GM12878 (cell line): ENCODE measurements around the gene PLB1. TPM values are rescaled to one million over a fixed set of nuclear protein-coding genes. Genes with fewer than 3 reads are reported as not detected.

Experiments used
- ATAC-seq: fragments of 200-7000 bp; cut with Tn5 transposase; 3 replicates; pipeline ENCODE4 v1.9.1; 2020; ENCODE audit warnings: mild to moderate bottlenecking, moderate library complexity
- BruUV-seq: library from RNA; stranded (reverse); fragments of 400-500 nt; replicated peaks from 2 replicates; lab custom pipeline; 2021; lab: Mats Ljungman, UMichigan
- CTCF ChIA-PET: fragments of 300-600 bp; sonication (Branson Sonifier 250); formaldehyde crosslinking; extraction: SDS; loops from one replicate; lab custom pipeline; 2021; ENCODE audit warnings: inconsistent platforms; lab: Yijun Ruan, JAX
- POLR2A ChIA-PET: fragments of 350-600 bp; formaldehyde crosslinking; extraction: SDS; loops from one replicate; lab custom pipeline; 2021; ENCODE audit warnings: inconsistent platforms; lab: Charles Lee
- RAD21 ChIA-PET: fragments of 300-600 bp; sonication (Branson Sonifier 250); formaldehyde crosslinking; loops from one replicate; lab custom pipeline; 2023; ENCODE audit warnings: antibody characterized with exemption; ENCODE audit not compliant: unreplicated experiment; lab: Charles Lee
- SMC1A ChIA-PET: fragments of 300-600 bp; sonication (Branson Sonifier 250); formaldehyde crosslinking; loops from one replicate; lab custom pipeline; 2023; ENCODE audit not compliant: unreplicated experiment, uncharacterized antibody; lab: Charles Lee
- DNase-seq: peaks from one replicate; pipeline ENCODE4 v3.0.0-alpha.2; 2011; ENCODE audit warnings: low read depth, low spot score
- FAIRE-seq: peaks from 3 replicates; lab custom pipeline; 2011; peaks lifted over from hg19 to GRCh38; lab: Jason Lieb, UNC
- H2AFZ ChIP-seq: 2 replicates; pipeline ENCODE4 v1.6.0; 2011; ENCODE audit warnings: low read depth, low read length, control low read depth; ENCODE audit not compliant: control insufficient read depth
- H3K27ac ChIP-seq: 2 replicates; pipeline ENCODE4 v1.5.1; 2011; ENCODE audit warnings: control low read depth; ENCODE audit not compliant: control insufficient read depth, insufficient read depth
- H3K27me3 ChIP-seq, 2 experiments: replicated peaks in 1 of 2; 2 replicates each; pipeline versions ENCODE4 v1.6.0 to v1.6.1; 2011; ENCODE audit warnings: low read length in 1 of 2; ENCODE audit not compliant: control insufficient read depth in 2 of 2, insufficient read depth in 2 of 2
- H3K36me3 ChIP-seq, 2 experiments: 2 replicates each; pipeline ENCODE4 v1.5.1; 2011; ENCODE audit warnings: low read length in 1 of 2; ENCODE audit not compliant: control insufficient read depth in 2 of 2, insufficient read depth in 2 of 2
- H3K4me1 ChIP-seq: 2 replicates; pipeline ENCODE4 v1.6.1; 2011; ENCODE audit warnings: mild to moderate bottlenecking, low read length, moderate library complexity, mixed read lengths; ENCODE audit not compliant: control insufficient read depth, insufficient read depth
- H3K4me2 ChIP-seq: 2 replicates; pipeline ENCODE4 v1.6.0; 2011; ENCODE audit warnings: control low read depth; ENCODE audit not compliant: control insufficient read depth, insufficient read depth
- H3K4me3 ChIP-seq: fragments of 200-600 bp; sonication (generic); 2 replicates; pipeline ENCODE4 v1.5.1; 2016
- H3K79me2 ChIP-seq: 2 replicates; pipeline ENCODE4 v1.6.0; 2011; ENCODE audit warnings: low read length; ENCODE audit not compliant: control insufficient read depth, insufficient read depth
- H3K9ac ChIP-seq: 2 replicates; pipeline ENCODE4 v1.8.0; 2011; ENCODE audit warnings: low read length, control low read depth, mixed read lengths; ENCODE audit not compliant: control insufficient read depth, insufficient read depth
- H3K9me3 ChIP-seq: replicated peaks from 3 replicates; pipeline ENCODE4 v1.5.1; 2011; ENCODE audit warnings: mild to moderate bottlenecking, low read length; ENCODE audit not compliant: control insufficient read depth, insufficient read depth
- H4K20me1 ChIP-seq: 2 replicates; pipeline ENCODE4 v1.6.0; 2011; ENCODE audit not compliant: control insufficient read depth, insufficient read depth
- CBX3 ChIP-seq: fragments of 200-600 bp; sonication (generic); IDR thresholded peaks from 2 replicates; pipeline ENCODE4 v1.6.1; 2016; ENCODE audit warnings: low read depth, borderline replicate concordance
- CREB1 ChIP-seq: IDR thresholded peaks from 2 replicates; pipeline ENCODE4 v1.6.1; 2012; ENCODE audit warnings: low read depth, mild to moderate bottlenecking, inconsistent platforms
- ELK1 ChIP-seq: IDR thresholded peaks from 2 replicates; pipeline ENCODE4 v1.6.1; 2012; ENCODE audit warnings: low read depth, low read length, improper control_type of control experiment
- HDGF ChIP-seq: fragments of 450-650 bp; IDR thresholded peaks from 2 replicates; pipeline ENCODE4 v1.6.1; 2016; ENCODE audit warnings: antibody characterized with exemption
- KDM1A ChIP-seq: fragments of 200-600 bp; sonication (generic); IDR thresholded peaks from 2 replicates; pipeline ENCODE4 v1.6.1; 2016; ENCODE audit warnings: borderline replicate concordance
- LARP7 ChIP-seq: fragments of 450-650 bp; IDR thresholded peaks from 2 replicates; pipeline ENCODE4 v1.6.1; 2017; ENCODE audit warnings: mild to moderate bottlenecking
- MYC ChIP-seq: IDR thresholded peaks from 2 replicates; pipeline ENCODE4 v1.6.1; 2011; ENCODE audit warnings: mild to moderate bottlenecking, low read length, moderate library complexity, inconsistent platforms; ENCODE audit not compliant: insufficient read depth, insufficient replicate concordance, insufficient read length, severe bottlenecking
- NBN ChIP-seq: fragments of 450-650 bp; IDR thresholded peaks from 2 replicates; pipeline ENCODE4 v1.6.1; 2016
- NR2F1 ChIP-seq: fragments of 450-650 bp; conservative IDR thresholded peaks from 2 replicates; pipeline ENCODE4 v1.6.1; 2017; ENCODE audit warnings: mild to moderate bottlenecking
- POLR2AphosphoS2 ChIP-seq: IDR thresholded peaks from 2 replicates; pipeline ENCODE4 v1.6.1; 2011; ENCODE audit warnings: low read depth, mild to moderate bottlenecking, low read length, improper control_type of control experiment, moderate library complexity
- SMARCA5 ChIP-seq: fragments of 450-650 bp; IDR thresholded peaks from 2 replicates; pipeline ENCODE4 v1.6.1; 2017; ENCODE audit warnings: mild to moderate bottlenecking
- SUPT20H ChIP-seq: IDR thresholded peaks from 2 replicates; pipeline ENCODE4 v1.6.1; 2011; ENCODE audit warnings: low read depth, mild to moderate bottlenecking, low read length, moderate library complexity, borderline replicate concordance; ENCODE audit not compliant: control insufficient read depth
- TAF1 ChIP-seq: IDR thresholded peaks from 2 replicates; pipeline ENCODE4 v1.6.1; 2011; ENCODE audit warnings: mild to moderate bottlenecking, low read depth, low read length, borderline replicate concordance
- TCF3 ChIP-seq: IDR thresholded peaks from 2 replicates; pipeline ENCODE4 v1.6.1; 2012; ENCODE audit warnings: low read depth, mild to moderate bottlenecking, low read length, borderline replicate concordance; ENCODE audit not compliant: insufficient read depth
- YBX1 ChIP-seq: fragments of 450-650 bp; IDR thresholded peaks from 2 replicates; pipeline ENCODE4 v1.6.1; 2016; ENCODE audit warnings: antibody characterized with exemption
- WGBS: methylation state at CpG from one replicate; pipeline ENCODE4 v1.1.6; 2016; ENCODE audit warnings: low lambda C conversion rate; ENCODE audit not compliant: insufficient replicate concordance, insufficient coverage; ENCODE audit errors: missing lambda C conversion rate; 5-methylcytosine and 5-hydroxymethylcytosine counted together
- in situ Hi-C: fragments of 300-500 bp; cut with MboI; formaldehyde crosslinking; loops from 9 replicates; pipeline ENCODE4 v1.14.3; 2018; ENCODE audit warnings: mixed read lengths
- intact Hi-C: fragments of 100-400 bp; cut with micrococcal nuclease; formaldehyde crosslinking; loops from one replicate; pipeline ENCODE4 v1.14.2; 2022; ENCODE audit not compliant: unreplicated experiment
- polyA plus RNA-seq, 11 experiments: library from polyadenylated mRNA; depleted of rRNA in 4 of 11; unstranded in 6 of 11; stranded (reverse) in 5 of 11; fragments of >200 nt; fragmentation: Nextera tagmentation in 4 of 11; fragmentation: Illumina TruSeq in 1 of 11; extraction: Ambion mirVana in 4 of 11; extraction: Trizol in 1 of 11; gene quantifications; 1 replicate in 1 of 11; 2 replicates in 10 of 11; pipeline versions ENCODE4 v1.2.1 to v1.2.3, GENCODE V29; 2011 to 2016; ENCODE audit warnings: inconsistent platforms in 2 of 11, missing spikeins in 2 of 11, low read depth in 1 of 11
- total RNA-seq, 4 experiments: library from RNA; depleted of rRNA in 3 of 4; stranded (reverse); fragments of >200 nt in 3 of 4; fragmentation: Illumina TruSeq in 1 of 4; extraction: Trizol in 1 of 4; gene quantifications; 2 replicates each; pipeline versions ENCODE4 v1.2.1 to v1.2.3, GENCODE V29; 2013 to 2021

PLB1 gene
- total and polyA plus RNA-seq, 10 of the 15 experiments (the other 5 are each of a cell fraction or from before 2014, with no cell fraction given), result 0.03 to 0.49 (median 0.28) TPM

- no peak for ATAC-seq
- Histone ChIP-seq H3K79me2 (no peaks in the 10 kb centered on the region), H3K36me3 (no peaks in the 10 kb centered on the region), H3K4me3 (no peak overlapping the region)
- RAD21 ChIA-PET, result interaction anchor here (0.6 kb wide), 2 partner anchors 16 to 1984 kb away, joined by 3 to 5 read pairs; no protein-coding TSS in a partner anchor
- POLR2A ChIA-PET, result no interaction called here
- intact Hi-C loops, result no loop called here
- no peak for TF ChIP-seq TCF3
- TF ChIP-seq CBX3, result no peak
- TF ChIP-seq SMARCA5, result no peak
- TF ChIP-seq ELK1, result no peak
- TF ChIP-seq MYC, result no peak
- no peak for TF ChIP-seq YBX1
- no peak for TF ChIP-seq NR2F1
- no peak for TF ChIP-seq NBN
- no peak for TF ChIP-seq TAF1
- TF ChIP-seq SUPT20H, result no peak
- no peak for TF ChIP-seq LARP7
- no peak for TF ChIP-seq HDGF
- no peak for TF ChIP-seq CREB1
- TF ChIP-seq POLR2AphosphoS2, result no peak
- TF ChIP-seq KDM1A, result no peak
- TF ChIP-seq, all 136 proteins: peak for 0
- SMC1A ChIA-PET, result interaction anchor here (0.9 kb wide), 1 partner anchor 13 kb away, joined by 3 read pairs; no protein-coding TSS in a partner anchor
- H3K27me3 ChIP-seq, result no peaks in the 10 kb centered on the region
- CTCF ChIA-PET, result interaction anchor here (1.4 kb wide), 1 partner anchor 20 kb away, joined by 6 read pairs; no protein-coding TSS in a partner anchor
- H3K4me2 ChIP-seq, result no peak overlapping the region
- WGBS, result 44% methylated on average over 7 of the region's 7 CpGs
- no peak overlapping the region for H3K27ac ChIP-seq
- DNase-seq (no peak), FAIRE-seq (no peak)
- H3K4me1 ChIP-seq, result no peaks in the 10 kb centered on the region
- in situ Hi-C loops, result no loop called here
- BruUV-seq, result no TSS peak
- no peaks in the 10 kb centered on the region for H4K20me1 ChIP-seq
- no peaks in the 10 kb centered on the region for H3K9me3 ChIP-seq
- no peak overlapping the region for H2AFZ ChIP-seq
- no peak overlapping the region for H3K9ac ChIP-seq
Observed at GRCh38 chr2:28547223-28547860, 51.5 kb downstream of the PLB1 start.
